Smooth muscle cell of the brain vasculature (primary cell): Measurements from ENCODE around the gene SCUBE1.
A peak's percentile ranks its signal among the peaks of the same experiment; 100 is the strongest.

ENCODE experiments used
- DNase-seq: peaks from one replicate; pipeline ENCODE4 v3.0.0-alpha.2; 2012; ENCODE audit warnings: low read depth, low spot score

SCUBE1 gene

GRCh38 chr22:43260331-43261231 is 82.6 kb downstream of the SCUBE1 start:
- peak; percentile 10 for DNase-seq

GRCh38 chr22:43257961-43258360 is 85.2 kb downstream of the SCUBE1 start:
- DNase-seq: no peak

GRCh38 chr22:43257549-43257948 is 85.6 kb downstream of the SCUBE1 start:
- no peak for DNase-seq

GRCh38 chr22:43256976-43257545 is 86.1 kb downstream of the SCUBE1 start:
- DNase-seq: no peak

GRCh38 chr22:43256569-43256968 is 86.6 kb downstream of the SCUBE1 start:
- DNase-seq: no peak

GRCh38 chr22:43255299-43255698 is 87.9 kb downstream of the SCUBE1 start:
- no peak for DNase-seq

GRCh38 chr22:43253839-43254238 is 89.3 kb downstream of the SCUBE1 start:
- DNase-seq: no peak

- no peak for DNase-seq
Observed at GRCh38 chr22:43252319-43252718, 90.9 kb downstream of the SCUBE1 start.

GRCh38 chr22:43249789-43250471 is 93.2 kb downstream of the SCUBE1 start:
- DNase-seq: no peak

- DNase-seq: no peak
Observed at GRCh38 chr22:43247546-43248260, 95.5 kb downstream of the SCUBE1 start.

- DNase-seq: no peak
Observed at GRCh38 chr22:43246188-43246587, 97.0 kb downstream of the SCUBE1 start.

- no peak for DNase-seq
Observed at GRCh38 chr22:43245717-43246116, 97.5 kb downstream of the SCUBE1 start.

- DNase-seq: no peak
Observed at GRCh38 chr22:43244803-43245527, 98.2 kb downstream of the SCUBE1 start.

- no peak for DNase-seq
Observed at GRCh38 chr22:43244402-43244801, 98.8 kb downstream of the SCUBE1 start.

- no peak for DNase-seq
Observed at GRCh38 chr22:43243324-43243723, 99.8 kb downstream of the SCUBE1 start.

GRCh38 chr22:43242627-43243026 is 100.5 kb downstream of the SCUBE1 start:
- DNase-seq: no peak

- DNase-seq: no peak
Observed at GRCh38 chr22:43241699-43242386, 101.3 kb downstream of the SCUBE1 start.

GRCh38 chr22:43241138-43241597 is 102.0 kb downstream of the SCUBE1 start:
- no peak for DNase-seq

- no peak for DNase-seq
Observed at GRCh38 chr22:43240614-43241013, 102.6 kb downstream of the SCUBE1 start.

GRCh38 chr22:43239956-43240355 is 103.2 kb downstream of the SCUBE1 start:
- no peak for DNase-seq
